Activated T-helper 1 cell treated with Interleukin-2 at 50 U/mL for 16 hours (primary cell): Measurements from ENCODE around the gene CDK2AP2.
A peak's percentile ranks its signal among the peaks of the same experiment; 100 is the strongest.
"Not testable (repeated sequence)": the region's sequence is repeated elsewhere in the genome, so short reads cannot be mapped to it uniquely, and the experiment has no call there.

Source experiments
- DNase-seq: peaks from one replicate; pipeline ENCODE4 v3.0.0-alpha.2; 2020; ENCODE audit warnings: low read depth

CDK2AP2 gene

DNA sequence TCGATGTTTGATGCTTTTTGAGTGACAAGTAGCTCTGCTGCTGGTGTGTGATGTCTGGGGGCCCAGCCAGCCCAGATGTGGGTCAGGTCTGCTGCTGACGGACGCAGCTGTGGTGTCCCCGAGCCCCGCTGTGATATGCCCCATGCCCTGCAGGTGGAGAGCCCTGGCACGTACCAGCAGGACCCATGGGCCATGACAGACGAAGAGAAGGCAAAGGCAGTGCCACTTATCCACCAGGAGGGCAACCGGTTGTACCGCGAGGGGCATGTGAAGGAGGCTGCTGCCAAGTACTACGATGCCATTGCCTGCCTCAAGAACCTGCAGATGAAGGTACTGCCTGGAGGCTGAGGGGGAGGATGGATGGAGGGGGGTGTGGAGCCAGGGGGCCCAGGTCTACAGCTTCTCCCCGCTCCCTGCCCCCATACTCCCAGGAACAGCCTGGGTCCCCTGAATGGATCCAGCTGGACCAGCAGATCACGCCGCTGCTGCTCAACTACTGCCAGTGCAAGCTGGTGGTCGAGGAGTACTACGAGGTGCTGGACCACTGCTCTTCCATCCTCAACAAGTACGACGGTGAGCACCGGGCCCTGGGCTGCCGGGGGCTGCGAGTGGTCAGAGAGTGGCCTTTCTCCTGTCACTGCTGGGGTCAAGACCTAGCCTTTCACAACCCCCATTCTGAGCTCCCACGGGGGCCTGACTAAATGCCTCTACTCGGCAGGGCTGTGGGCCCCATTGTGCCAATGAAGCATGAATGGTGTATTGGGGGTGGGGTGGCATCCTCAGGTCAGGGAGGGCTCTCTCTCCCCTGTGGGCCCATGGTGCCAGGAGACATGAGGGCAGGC, 17.9 kb downstream of the CDK2AP2 start:
- DNase-seq: no peak

DNA sequence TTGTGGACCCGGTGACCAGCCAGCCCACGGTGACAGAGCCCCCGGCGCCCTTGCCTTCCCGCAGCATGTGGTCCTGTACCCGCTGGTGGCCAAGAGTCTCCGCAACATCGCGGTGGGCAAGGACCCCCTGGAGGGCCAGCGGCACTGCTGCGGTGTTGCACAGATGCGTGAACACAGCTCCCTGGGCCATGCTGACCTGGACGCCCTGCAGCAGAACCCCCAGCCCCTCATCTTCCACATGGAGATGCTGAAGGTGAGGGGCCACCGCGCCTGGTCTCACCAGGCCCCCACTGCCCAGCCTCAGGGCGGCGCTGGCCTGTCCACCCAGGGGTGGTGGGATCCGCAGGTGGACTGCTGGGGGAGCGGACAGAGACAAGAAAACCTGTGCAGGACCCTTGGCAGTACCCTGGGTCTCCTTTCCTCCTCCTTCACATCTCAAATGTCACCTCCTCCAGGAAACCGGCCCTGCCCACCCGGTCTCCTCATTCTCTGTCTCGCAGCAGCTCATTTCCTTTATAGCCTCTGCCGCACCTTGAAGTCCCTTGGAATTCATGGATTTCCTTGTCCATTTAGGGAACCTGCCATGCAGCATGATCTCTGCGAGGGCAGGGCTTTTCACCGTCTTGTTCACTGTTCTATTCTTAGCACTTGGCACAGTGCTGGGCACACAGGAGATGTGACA, 18.6 kb downstream of the CDK2AP2 start:
- DNase-seq: no peak

DNA sequence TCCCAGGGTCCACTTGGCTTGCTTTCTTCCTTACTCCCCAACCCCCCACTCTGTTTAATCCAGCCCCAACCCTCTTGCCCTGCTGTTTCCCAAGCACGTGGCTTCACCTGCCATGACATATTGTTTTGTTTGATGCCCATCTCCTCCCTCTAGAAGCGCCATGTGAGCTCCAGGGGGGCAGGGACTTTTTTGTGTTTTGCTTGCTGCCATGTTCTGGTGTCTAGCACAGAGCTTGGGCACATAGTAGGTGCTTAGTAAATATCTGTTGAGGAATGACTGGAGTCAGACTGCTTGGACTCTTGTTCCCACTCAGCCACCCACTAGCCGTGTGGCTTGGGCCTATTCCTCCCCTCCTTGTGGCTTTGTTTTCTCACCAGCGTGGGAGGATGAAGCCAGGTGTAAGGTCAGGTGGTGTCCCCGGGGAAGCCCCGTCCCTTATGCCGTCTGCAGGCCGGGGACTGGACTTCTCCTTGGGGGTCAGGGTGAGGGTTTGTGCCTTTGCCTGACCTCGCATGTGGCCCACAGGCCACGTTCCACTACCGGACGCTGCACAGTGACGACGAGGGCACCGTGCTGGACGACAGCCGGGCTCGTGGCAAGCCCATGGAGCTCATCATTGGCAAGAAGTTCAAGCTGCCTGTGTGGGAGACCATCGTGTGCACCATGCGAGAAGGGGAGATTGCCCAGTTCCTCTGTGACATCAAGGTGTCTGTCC, 21.3 kb downstream of the CDK2AP2 start:
- DNase-seq: no peak

DNA sequence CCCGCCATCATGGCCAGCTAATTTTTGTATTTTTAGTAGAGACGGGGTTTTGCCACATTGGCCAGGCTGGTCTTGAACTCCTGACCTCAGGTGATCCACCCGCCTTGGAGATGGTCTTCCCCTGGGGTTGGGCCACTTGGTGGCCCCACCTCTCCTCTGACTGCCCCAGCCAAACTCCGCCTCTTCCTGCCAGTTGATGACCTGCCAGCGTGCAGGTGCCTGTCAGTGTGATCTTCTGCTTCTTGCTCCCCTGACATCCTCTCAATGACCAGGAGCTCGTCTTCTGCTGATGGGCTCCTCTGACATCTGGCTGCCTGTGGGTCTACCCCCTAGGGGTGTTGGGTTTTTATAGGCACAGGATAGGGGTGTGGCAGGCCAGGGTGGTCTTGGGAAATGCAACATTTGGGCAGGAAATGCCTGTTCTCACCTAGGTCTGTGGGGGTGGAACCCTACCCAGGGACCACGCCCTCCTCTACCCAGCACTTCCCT, 22.0 kb downstream of the CDK2AP2 start:
- DNase-seq: not testable (repeated sequence)

DNA sequence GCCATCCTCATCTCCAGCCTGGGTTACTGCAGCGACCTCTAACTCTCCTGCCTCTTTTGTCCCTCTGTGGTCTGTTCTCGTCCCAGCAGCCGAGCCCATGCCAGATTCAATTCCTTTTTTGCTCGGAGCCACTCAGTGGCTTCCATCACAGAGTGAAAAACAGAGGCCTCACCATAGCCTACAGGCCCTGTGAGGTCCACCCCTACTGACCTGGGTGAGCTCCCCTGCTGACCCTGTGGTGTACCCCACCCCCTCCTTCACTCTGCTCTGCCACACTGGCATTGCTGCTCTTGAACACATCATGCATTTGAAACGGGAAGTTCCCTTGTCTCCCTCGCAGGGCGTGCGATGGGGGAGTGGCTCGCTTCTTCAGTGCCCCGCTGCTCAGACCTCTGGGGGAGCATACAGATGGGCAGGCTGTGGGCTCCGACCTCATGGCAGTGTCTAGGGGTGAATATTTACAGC, 23.1 kb downstream of the CDK2AP2 start:
- no peak for DNase-seq

DNA sequence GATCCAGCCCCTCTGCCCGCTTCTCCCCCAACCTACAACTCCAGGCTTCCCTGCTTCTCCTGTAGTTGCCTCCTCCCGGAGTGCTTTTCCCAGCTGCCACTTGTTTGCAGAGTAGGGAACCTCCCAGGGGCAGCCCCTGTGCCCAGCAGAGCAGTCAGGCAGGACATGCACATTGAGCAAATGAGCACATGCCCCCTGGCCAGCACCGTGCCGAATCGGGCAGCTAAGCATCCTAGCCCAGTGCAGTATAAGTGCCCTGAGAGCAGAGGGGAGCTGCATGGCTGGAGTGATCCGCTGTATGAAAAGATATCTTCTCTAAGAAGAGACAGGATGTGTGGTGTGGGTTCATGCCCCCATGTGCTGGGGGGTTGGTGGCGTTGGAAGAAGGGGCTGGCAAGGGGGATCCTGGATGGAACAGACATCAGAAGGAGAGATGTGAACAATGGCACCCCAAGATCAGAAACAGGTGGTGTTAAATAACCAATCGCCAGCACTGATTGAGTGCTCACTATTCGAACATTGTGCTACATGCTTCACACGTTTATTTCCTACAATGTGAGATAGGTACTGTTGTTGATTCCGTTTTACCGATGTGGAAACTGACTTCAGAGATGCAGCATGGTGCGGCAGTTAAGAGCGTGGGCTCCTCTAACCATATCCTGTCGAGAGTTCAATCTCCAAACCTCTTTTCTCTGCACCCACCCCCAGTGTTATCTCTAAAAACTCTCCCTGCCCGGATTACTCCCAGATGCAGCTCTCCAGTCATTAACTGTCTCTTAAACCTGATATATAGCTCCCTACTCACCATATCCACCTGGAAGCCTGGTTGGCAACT, 23.9 kb downstream of the CDK2AP2 start:
- no peak for DNase-seq

DNA sequence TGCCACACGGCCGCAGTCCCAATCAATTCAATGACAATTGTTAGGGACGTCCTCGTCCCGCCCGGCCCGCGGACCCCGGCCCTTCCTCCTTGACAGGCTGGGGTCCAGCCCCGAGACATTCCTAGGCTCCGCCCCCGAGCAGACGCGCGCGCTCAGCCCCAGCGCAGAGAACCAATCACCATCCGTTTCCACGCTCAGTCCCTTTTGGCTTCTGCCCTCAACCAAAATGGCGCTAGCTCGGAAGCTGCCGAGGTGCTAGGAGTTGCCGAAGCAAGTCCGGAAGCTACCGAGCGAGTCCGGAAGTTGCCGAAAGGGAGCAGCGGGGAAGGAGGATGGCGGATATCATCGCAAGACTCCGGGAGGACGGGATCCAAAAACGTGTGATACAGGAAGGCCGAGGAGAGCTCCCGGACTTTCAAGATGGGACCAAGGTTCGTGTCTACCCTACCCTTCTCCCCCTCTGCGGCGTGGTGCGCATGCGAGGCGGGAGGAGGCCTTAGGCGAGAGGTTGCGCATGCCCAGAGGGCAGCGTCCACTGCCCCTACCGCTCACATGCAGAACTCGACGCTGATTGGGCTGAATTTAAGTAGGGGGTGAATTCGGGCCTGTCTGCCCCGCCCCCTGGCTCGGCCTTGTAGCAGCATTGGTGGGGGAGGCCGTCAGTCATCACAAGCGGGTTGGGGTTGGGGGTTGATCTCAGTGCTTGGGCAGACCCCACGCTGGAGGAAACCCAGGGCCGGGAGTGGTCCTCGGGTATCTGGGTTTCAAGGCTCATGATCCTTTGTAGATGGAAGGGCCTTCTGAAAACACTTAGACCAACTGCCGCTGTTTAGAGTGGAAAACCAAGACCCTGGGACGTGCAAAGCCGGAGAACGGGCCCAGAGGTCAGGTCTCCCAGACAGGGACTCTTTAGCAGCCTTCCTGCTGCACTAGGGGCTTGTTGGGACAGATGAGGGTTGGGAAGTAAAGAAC, 24.8 kb downstream of the CDK2AP2 start, which contains the start of gene AIP:
Gene AIP, plus strand, starts transcription at position 200 of the 972 bp plus-strand sequence. Its CDS starts 133 bp downstream, at position 333.
- peak; percentile 94 for DNase-seq

DNA sequence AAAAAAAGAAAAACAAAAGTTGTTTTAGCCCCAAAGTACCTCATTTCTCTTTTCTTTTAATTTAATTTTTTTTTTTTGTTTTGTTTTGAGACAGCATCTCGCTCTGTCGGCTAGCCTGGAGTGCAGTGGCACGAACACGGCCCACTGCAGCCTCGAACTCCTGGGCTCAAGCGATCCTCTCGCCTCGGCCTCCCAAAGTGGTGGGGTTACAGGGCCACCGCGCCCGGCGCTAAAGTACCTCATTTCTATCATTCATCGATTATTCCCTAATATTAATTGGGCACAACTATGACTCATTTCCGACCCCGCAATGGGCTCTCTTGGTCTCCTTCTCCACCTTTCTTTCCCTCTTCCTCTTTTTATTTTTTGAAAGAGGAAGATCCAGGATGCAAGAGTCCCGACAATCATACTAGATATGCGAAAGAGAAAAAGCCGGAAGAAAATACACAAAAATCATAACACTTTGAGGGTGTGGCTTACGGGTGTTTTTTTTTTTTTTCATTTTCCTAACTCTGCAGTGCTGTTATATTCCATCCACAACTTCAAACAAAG, 25.6 kb downstream of the CDK2AP2 start:
- no peak for DNase-seq

DNA sequence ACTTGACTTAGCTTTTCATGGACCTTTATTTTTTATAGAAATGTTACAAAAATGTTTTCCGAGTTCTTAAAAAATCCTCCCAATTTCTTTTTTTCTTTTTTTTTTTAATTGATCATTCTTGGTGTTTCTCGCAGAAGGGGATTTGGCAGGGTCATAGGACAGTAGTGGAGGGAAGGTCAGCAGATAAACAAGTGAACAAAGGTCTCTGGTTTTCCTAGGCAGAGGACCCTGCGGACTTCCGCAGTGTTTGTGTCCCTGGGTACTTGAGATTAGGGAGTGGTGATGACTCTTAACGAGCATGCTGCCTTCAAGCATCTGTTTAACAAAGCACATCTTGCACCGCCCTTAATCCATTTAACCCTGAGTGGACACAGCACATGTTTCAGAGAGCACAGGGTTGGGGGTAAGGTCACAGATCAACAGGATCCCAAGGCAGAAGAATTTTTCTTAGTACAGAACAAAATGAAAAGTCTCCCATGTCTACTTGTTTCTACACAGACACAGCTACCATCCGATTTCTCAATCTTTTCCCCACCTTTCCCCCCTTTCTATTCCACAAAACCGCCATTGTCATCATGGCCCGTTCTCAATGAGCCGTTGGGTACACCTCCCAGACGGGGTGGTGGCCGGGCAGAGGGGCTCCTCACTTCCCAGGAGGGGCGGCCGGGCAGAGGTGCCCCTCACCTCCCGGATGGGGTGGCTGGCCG, 30.5 kb downstream of the CDK2AP2 start:
- not testable (repeated sequence) for DNase-seq

DNA sequence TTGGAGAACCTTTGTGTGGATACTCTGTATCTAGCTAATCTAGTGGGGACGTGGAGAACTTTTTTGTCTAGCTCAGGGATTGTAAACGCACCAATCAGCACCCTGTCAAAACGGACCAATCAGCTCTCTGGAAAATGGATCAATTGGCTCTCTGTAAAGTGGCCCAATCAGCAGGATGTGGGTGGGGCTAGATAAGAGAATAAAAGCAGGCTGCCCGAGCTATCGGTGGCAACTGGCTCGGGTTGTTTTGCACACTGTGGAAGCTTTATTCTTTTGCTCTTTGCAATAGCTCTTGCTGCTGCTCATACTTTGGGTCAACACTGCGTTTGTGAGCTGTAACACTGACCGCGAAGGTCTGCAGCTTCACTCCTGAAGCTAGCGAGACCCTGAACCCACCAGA, 31.3 kb downstream of the CDK2AP2 start:
- not testable (repeated sequence) for DNase-seq

DNA sequence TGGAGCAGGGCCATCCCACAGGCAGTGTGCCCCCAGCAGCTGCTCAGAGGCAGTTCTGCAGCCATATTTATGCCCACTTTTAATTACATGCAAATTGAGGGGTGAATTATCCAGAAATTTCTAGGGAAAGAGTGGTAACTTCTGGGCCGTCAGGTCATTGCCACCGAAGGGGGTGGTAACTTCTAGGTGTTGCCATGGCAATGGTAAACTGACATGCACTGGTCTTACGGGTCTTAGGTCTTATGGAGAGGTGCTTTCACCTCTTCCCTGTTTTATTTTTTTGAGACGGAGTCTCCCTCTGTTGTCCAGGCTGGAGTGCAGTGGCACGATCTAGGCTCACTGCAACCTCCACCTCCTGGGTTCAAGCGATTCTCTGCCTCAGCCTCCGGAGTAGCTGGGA, 35.1 kb downstream of the CDK2AP2 start:
- no peak for DNase-seq

DNA sequence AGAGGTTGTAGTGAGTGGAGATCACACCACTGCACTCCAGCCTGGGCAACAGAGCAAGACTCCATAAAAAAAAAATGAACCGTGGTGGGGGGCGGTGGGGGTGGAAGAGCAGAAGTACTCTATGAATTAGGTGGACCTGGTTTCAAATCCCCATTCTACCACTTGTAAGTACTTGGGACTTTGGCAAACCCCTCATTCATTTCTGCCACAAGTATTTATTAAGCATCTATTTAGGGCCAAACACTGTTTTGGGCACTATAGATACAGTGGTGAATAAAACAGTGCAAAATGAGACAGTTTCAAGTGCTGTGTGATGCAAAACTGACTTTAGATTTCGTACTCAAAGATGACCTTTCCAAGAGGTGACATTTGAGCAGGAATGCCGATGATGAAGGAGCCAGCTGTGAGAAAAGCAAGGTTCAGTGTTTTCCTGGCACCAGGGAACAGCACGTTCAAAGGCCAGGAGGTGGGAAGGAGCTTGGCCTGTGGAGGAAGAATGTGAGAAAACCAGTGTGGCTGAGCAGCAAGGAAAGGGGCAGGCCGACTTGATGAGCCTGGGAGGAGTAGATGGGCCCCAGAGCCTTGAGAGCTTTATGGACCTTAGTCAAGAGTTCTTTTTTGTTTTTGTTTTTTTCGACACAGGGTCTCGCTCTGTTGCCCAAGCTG, 37.5 kb downstream of the CDK2AP2 start:
- DNase-seq: no peak

DNA sequence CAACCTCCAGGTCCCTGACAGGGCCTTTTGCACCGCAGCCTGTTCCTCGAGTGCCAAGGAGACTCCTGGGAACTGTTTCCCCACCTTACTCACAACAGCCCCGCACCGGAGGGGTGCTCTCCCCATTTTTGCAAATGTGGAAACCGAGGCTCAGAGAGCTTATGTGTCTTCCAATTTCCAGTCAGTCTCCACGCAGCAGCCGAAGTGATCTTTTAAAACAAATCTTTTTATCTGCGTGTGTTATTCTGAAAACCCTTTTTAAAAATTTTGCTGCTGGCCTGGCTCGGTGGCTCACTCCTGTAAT, 38.5 kb downstream of the CDK2AP2 start:
- no peak for DNase-seq

DNA sequence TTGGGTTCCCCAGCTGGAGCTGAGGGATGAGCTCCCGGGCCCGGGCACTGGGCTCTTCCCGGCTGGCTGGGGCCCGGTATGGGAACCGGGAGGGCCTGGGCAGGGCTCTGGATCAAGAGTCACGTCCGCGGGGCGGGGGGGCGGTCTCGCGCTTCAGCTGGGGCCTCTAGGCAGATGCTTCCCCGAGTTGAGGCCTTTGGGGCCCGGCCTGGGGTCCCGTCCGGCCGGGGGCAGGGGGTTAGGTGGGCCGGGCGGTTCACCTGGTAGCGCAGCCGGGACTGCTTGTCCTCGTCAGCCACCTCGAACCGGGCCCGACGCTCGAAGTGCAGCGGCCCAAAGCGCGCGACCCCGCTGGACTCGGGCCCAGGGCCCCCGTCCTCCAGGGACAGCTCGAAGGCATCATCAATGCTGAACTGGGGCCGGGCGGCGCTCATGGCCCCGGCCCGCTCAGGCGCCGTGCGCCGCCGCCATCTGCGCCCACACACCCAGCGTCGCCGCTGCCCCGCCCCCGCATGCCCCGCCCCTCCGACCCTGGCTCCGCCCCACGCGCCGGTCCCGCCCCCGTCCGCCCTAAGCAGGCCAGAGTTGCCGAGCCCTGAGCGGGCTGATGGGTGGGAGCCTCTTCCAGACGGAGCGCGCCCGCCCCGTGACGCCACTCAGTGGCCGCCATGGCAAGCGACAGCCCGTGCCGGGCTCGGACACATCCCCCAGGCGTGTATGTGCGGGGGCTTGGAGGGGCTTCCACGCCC, 39.0 kb downstream of the CDK2AP2 start, which contains the start of gene TMEM134:
Gene TMEM134, minus strand, starts transcription at position 493 of the 749 bp plus-strand sequence. Its CDS starts 59 bp downstream, at position 434.
- DNase-seq: peak; percentile 91

DNA sequence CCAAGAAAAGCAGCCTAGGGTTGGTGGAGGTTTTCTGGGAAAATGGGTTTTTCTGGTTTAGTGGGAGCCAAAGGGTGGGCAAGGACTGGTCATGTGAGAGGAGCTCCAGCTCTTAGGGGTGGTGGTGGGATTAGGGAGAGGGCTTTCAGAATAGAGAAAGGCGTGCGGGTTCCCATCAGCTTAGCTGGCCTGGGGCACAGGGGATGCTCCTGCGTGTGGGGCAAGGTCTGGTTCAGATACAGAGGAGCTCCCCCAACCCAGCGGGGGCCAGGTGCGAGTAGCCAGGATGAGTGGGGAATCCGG, 39.6 kb downstream of the CDK2AP2 start:
- no peak for DNase-seq

DNA sequence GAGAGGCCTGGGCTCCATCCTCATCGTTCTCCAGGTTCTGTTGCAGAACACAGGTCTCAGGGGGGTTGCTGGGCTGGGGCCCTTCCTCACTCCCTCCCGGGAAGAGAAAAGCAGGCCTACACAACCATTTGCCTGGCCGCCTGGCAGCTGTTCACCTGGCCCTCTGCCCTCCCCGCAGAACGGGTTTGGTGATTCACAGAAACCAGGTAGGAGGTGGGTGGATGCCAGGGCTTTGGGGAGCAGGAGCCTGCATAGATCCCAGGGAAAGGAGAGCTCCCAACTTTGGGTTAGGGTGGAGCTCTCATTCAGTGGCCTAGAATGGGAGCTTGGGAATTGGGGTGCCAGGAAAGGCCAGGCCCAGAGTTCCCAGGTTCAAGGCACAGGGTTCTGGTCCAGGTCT, 39.9 kb downstream of the CDK2AP2 start:
- no peak for DNase-seq

DNA sequence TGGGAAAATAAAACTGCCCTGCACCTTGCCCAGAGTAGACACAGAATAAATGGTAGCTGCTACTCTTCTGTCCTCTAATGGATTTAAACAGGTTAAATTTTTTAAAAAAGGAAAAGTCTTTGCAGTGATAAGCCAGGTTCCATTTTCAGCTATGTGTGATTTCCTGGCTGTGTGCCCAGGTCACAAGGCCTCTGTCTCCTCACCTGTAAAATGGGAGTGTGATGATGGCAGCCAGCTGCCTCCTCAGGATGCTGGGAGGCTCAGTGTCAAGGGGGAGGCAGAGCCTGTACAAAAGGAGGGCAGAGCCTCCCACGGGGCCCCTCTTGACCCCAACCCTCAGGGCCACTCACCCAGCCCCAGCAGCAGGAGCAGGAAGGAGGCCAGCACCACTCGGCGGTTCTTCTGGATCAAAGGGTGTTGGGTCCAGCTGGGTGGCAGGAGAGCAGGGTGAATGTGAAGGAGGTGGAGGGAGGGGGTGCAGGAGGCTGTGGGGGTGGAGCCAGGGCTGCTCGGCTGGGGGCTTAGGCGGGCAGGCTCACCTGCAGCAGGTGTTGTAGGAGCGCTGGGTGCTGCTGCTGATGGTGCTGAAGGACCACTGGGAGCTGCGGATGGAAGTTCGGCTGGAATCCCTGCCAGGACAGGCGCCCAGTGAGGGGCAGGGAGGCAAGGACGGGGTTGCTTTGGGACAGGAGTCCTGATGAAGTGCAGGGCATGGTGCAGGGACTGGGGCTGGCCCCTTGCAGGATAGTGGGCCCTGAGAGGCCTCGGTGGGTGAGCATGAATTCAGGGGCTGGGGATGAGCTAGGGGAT, 40.8 kb downstream of the CDK2AP2 start:
- no peak for DNase-seq
